Panc1 (cell line): ENCODE results near the gene DENND10. TPM values are rescaled to one million over a fixed set of nuclear protein-coding genes. Genes with fewer than 3 reads are reported as not detected.

Experiments used
- ATAC-seq: fragments of 200-7000 bp; cut with Tn5 transposase; 2 replicates; pipeline ENCODE4 v1.9.1; 2020; ENCODE audit warnings: mild to moderate bottlenecking, moderate library complexity
- BruUV-seq: library from RNA; stranded (reverse); fragments of 400-500 nt; replicated peaks from 2 replicates; lab custom pipeline; 2021; lab: Mats Ljungman, UMichigan
- CTCF ChIA-PET: fragments of 300-600 bp; sonication (Branson Sonifier 250); formaldehyde crosslinking; loops from one replicate; lab custom pipeline; 2022; ENCODE audit warnings: antibody characterized with exemption; lab: Charles Lee
- POLR2A ChIA-PET: fragments of 300-600 bp; sonication (Branson Sonifier 250); formaldehyde crosslinking; loops from one replicate; lab custom pipeline; 2022; ENCODE audit warnings: antibody characterized with exemption; lab: Charles Lee
- DNase-seq: peaks from one replicate; pipeline ENCODE4 v3.0.0-alpha.2; 2010; ENCODE audit warnings: low read depth, low spot score
- H3K27ac ChIP-seq: 2 replicates; pipeline ENCODE4 v1.5.1; 2011; ENCODE audit warnings: mild to moderate bottlenecking, low read length, inconsistent platforms
- H3K27me3 ChIP-seq: fragments of 200-500 bp; sonication (Bioruptor generic); 2 replicates; pipeline ENCODE4 v1.6.0; 2014; ENCODE audit warnings: low read length, inconsistent platforms; ENCODE audit not compliant: control insufficient read depth, insufficient read depth
- H3K36me3 ChIP-seq: fragments of 200-500 bp; sonication (Bioruptor generic); 2 replicates; pipeline ENCODE4 v1.5.1; 2014; ENCODE audit warnings: inconsistent platforms, mild to moderate bottlenecking, low read length, moderate library complexity; ENCODE audit not compliant: control insufficient read depth, insufficient read depth
- H3K4me1 ChIP-seq: 2 replicates; pipeline ENCODE4 v1.5.1; 2011; ENCODE audit warnings: inconsistent platforms, mild to moderate bottlenecking, low read length, moderate library complexity; ENCODE audit not compliant: control insufficient read depth, insufficient read depth
- H3K4me3 ChIP-seq, 2 experiments: 2 replicates each; pipeline ENCODE4 v1.5.1; 2011 to 2012; ENCODE audit warnings: low read depth in 2 of 2, low read length in 2 of 2, mild to moderate bottlenecking in 2 of 2, inconsistent platforms in 1 of 2, moderate library complexity in 1 of 2
- H3K9me3 ChIP-seq: fragments of 200-500 bp; sonication (Bioruptor generic); 2 replicates; pipeline ENCODE4 v1.5.1; 2014; ENCODE audit warnings: low read depth, mild to moderate bottlenecking, inconsistent platforms, low read length, moderate library complexity; ENCODE audit not compliant: control insufficient read depth, insufficient read depth
- POLR2AphosphoS5 ChIP-seq: IDR thresholded peaks from 2 replicates; pipeline ENCODE4 v1.6.1; 2012; ENCODE audit warnings: mild to moderate bottlenecking, low read depth, low read length, moderate library complexity
- SIN3A ChIP-seq: IDR thresholded peaks from 2 replicates; pipeline ENCODE4 v1.6.1; 2012; ENCODE audit warnings: low read depth, mild to moderate bottlenecking, low read length, moderate library complexity, borderline replicate concordance; ENCODE audit not compliant: insufficient read depth
- TCF7L2 ChIP-seq: IDR thresholded peaks from 2 replicates; pipeline ENCODE4 v1.6.1; 2011; ENCODE audit warnings: mild to moderate bottlenecking, low read depth, low read length, inconsistent platforms
- in situ Hi-C: cut with HindIII; loops from 2 replicates; pipeline ENCODE4 v1.10.0; 2016; ENCODE audit warnings: low sequenced_read_pairs, low pct_unique_long_range_greater_than_20kb
- intact Hi-C: fragments of 100-400 bp; cut with micrococcal nuclease; formaldehyde crosslinking; loops from one replicate; pipeline ENCODE4 v1.10.0; 2022; ENCODE audit not compliant: unreplicated experiment
- total RNA-seq: library from RNA; stranded (reverse); gene quantifications from one replicate; pipeline ENCODE4 v1.2.1, GENCODE V29; 2021; ENCODE audit not compliant: unreplicated experiment
- TF ChIP-seq, protein P1 (sequence below), 2 experiments: IDR thresholded peaks; 2 replicates each; pipeline ENCODE4 v1.6.1; 2011 to 2012; ENCODE audit warnings: low read depth in 2 of 2, control low read depth in 1 of 2, low read length in 1 of 2, mild to moderate bottlenecking in 1 of 2, moderate library complexity in 1 of 2; ENCODE audit not compliant: insufficient read depth in 1 of 2
- TF ChIP-seq, protein P2 (sequence below): fragments of 450-650 bp; IDR thresholded peaks from 2 replicates; pipeline ENCODE4 v1.5.1; 2017; ENCODE audit warnings: mild to moderate bottlenecking

Gene DENND10
- total RNA-seq, 1 experiment from 2014 or later: 72.8 TPM

DNA sequence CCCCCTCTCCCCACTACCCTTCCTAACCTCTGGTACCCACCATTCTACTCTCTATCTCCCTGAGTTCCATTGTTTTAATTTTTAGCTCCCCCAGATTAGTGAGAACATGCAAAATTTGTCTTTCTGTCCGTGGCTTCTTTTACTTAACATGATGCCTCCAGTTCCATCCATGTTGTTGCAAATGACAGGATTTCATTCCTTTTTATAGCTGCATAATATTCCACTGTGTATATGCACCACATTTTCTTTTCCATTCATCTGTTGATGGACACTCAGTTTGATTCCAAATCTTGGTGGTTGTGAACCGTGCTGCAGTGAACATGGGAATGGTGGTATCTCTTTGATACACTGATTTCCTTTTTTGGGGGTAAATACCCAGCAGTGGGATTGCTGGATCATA is 22.0 kb downstream of the DENND10 start:
- Histone ChIP-seq H3K36me3 (peaks cover 9% of the 10 kb centered on the region), H3K4me1 (peaks cover 3% of the 10 kb centered on the region; the same call in 1 of the 2 replicates), H3K27ac (no peak overlapping the region), H3K4me3 (no peak overlapping the region), H3K27me3 (no peaks in the 10 kb centered on the region), H3K9me3 (no peaks in the 10 kb centered on the region)
- no TSS peak for BruUV-seq
- ATAC-seq (no peak), DNase-seq (no peak)
- CTCF ChIA-PET: no interaction called here
- POLR2A ChIA-PET: no interaction called here
- intact Hi-C loops (no loop called here), in situ Hi-C loops (no loop called here)
- TF ChIP-seq, protein P1, sequence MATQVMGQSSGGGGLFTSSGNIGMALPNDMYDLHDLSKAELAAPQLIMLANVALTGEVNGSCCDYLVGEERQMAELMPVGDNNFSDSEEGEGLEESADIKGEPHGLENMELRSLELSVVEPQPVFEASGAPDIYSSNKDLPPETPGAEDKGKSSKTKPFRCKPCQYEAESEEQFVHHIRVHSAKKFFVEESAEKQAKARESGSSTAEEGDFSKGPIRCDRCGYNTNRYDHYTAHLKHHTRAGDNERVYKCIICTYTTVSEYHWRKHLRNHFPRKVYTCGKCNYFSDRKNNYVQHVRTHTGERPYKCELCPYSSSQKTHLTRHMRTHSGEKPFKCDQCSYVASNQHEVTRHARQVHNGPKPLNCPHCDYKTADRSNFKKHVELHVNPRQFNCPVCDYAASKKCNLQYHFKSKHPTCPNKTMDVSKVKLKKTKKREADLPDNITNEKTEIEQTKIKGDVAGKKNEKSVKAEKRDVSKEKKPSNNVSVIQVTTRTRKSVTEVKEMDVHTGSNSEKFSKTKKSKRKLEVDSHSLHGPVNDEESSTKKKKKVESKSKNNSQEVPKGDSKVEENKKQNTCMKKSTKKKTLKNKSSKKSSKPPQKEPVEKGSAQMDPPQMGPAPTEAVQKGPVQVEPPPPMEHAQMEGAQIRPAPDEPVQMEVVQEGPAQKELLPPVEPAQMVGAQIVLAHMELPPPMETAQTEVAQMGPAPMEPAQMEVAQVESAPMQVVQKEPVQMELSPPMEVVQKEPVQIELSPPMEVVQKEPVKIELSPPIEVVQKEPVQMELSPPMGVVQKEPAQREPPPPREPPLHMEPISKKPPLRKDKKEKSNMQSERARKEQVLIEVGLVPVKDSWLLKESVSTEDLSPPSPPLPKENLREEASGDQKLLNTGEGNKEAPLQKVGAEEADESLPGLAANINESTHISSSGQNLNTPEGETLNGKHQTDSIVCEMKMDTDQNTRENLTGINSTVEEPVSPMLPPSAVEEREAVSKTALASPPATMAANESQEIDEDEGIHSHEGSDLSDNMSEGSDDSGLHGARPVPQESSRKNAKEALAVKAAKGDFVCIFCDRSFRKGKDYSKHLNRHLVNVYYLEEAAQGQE (IDR thresholded peaks at IDR 0.05; ENCODE audit: insufficient read depth in 1 of 2, low read depth in 2 of 2, low read length in 1 of 2): no peak
- TF ChIP-seq, protein P2, sequence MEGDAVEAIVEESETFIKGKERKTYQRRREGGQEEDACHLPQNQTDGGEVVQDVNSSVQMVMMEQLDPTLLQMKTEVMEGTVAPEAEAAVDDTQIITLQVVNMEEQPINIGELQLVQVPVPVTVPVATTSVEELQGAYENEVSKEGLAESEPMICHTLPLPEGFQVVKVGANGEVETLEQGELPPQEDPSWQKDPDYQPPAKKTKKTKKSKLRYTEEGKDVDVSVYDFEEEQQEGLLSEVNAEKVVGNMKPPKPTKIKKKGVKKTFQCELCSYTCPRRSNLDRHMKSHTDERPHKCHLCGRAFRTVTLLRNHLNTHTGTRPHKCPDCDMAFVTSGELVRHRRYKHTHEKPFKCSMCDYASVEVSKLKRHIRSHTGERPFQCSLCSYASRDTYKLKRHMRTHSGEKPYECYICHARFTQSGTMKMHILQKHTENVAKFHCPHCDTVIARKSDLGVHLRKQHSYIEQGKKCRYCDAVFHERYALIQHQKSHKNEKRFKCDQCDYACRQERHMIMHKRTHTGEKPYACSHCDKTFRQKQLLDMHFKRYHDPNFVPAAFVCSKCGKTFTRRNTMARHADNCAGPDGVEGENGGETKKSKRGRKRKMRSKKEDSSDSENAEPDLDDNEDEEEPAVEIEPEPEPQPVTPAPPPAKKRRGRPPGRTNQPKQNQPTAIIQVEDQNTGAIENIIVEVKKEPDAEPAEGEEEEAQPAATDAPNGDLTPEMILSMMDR: no peak
- no peak for TF ChIP-seq TCF7L2
- TF ChIP-seq POLR2AphosphoS5: no peak
- TF ChIP-seq SIN3A: no peak

DNA sequence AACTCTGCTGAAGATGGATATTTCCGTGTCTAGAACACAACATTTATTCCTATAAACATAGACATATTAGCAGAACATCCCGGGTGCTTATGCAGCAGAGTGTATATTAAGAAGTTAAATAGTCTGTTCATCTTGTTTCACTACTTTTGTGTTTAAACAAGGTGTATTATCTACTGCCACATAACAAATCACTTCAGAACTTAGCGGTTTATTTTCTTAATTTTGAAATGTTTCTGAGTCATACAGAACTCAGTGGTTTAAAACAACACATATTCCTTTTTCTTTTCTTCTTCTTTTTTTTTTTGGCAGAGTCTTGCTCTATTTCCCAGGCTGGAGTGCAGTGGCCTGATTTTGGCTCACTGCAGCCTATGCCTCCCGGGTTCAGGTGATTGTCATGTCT is 25.8 kb downstream of the DENND10 start:
- CTCF ChIA-PET: no interaction called here
- intact Hi-C loops: no loop called here
- POLR2A ChIA-PET: no interaction called here
- TF ChIP-seq TCF7L2: no peak
- TF ChIP-seq, protein P1 (IDR thresholded peaks at IDR 0.05; ENCODE audit: insufficient read depth in 1 of 2, low read depth in 2 of 2, low read length in 1 of 2): no peak
- TF ChIP-seq SIN3A: no peak
- no peak for TF ChIP-seq POLR2AphosphoS5
- TF ChIP-seq, protein P2: no peak
- no peak overlapping the region for H3K4me3 ChIP-seq
- ATAC-seq: no peak
- no peak overlapping the region for H3K27ac ChIP-seq
- in situ Hi-C loops: no loop called here
- peaks cover 13% of the 10 kb centered on the region for H3K36me3 ChIP-seq
- no peaks in the 10 kb centered on the region for H3K27me3 ChIP-seq
- BruUV-seq: no TSS peak
- H3K9me3 ChIP-seq: no peaks in the 10 kb centered on the region
- H3K4me1 ChIP-seq: peaks cover 6% of the 10 kb centered on the region; the same call in 1 of the 2 replicates
- no peak for DNase-seq
